Upper lobe of left lung (tissue), 4 donors: Measurements from ENCODE around the gene SLC9A5.

ENCODE experiments used
- EP300 ChIP-seq, 4 donors: sonication (generic); formaldehyde crosslinking; IDR thresholded peaks; one replicate each; pipeline ENCODE4 v1.5.1; 2017; ENCODE audit warnings: antibody characterized with exemption in 4 of 4, control low read depth in 2 of 4
- POLR2A ChIP-seq, 4 donors: fragments of 450-650 bp; IDR thresholded peaks; one replicate each; pipeline ENCODE4 v1.5.1; 2016 to 2017; ENCODE audit warnings: antibody characterized with exemption in 4 of 4, mild to moderate bottlenecking in 2 of 4
- TF ChIP-seq, protein P1 (sequence below), 6 experiments: fragments of 450-650 bp in 4 of 6; fragments of 200-600 bp in 2 of 6; sonication (generic) in 2 of 6; IDR thresholded peaks; one replicate each; pipeline ENCODE4 v1.5.1; 2016 to 2019; ENCODE audit warnings: antibody characterized with exemption in 6 of 6

DNA sequence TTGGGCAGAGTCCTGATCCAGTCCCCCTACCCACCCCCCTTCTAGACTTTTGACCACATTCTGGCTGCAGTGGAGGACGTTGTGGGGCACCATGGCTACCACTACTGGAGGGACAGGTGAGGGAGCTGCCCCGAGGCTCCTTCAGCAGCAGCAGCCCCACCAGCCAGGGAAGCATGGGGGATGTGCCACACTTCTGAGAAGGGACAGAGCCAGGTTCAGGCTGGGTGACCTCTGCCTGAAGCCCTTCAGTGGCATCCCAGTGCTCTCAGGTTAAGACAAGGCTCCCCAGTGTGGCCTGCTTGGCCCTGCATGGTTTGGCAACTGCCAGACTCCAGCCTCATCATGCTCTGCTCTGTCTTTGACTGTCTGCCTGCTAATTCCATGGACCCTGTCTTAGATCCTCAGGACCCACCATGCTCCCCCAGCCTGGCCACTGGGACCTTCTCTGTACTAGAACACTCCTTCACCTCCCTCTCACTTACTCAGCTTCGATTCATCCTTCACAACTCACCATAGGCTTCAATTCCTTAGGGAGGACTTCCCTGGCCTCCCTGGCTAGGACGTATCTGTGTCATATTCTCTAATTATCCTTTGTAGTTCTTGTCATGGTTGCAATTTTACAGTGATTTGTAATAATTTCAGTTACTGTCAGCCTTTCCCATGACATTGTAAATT is 8.8 kb downstream of the SLC9A5 start:
- TF ChIP-seq, protein P1, sequence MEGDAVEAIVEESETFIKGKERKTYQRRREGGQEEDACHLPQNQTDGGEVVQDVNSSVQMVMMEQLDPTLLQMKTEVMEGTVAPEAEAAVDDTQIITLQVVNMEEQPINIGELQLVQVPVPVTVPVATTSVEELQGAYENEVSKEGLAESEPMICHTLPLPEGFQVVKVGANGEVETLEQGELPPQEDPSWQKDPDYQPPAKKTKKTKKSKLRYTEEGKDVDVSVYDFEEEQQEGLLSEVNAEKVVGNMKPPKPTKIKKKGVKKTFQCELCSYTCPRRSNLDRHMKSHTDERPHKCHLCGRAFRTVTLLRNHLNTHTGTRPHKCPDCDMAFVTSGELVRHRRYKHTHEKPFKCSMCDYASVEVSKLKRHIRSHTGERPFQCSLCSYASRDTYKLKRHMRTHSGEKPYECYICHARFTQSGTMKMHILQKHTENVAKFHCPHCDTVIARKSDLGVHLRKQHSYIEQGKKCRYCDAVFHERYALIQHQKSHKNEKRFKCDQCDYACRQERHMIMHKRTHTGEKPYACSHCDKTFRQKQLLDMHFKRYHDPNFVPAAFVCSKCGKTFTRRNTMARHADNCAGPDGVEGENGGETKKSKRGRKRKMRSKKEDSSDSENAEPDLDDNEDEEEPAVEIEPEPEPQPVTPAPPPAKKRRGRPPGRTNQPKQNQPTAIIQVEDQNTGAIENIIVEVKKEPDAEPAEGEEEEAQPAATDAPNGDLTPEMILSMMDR (IDR thresholded peaks at IDR 0.05) = no peak
- TF ChIP-seq EP300 (IDR thresholded peaks at IDR 0.05) (no peak), POLR2A (IDR thresholded peaks at IDR 0.05) (no peak)
